MM.1S (cell line): ENCODE results near the gene EPHA5.

Source experiments
- DNase-seq: peaks from one replicate; pipeline ENCODE4 v3.0.0-alpha.2; 2015
- H2AFZ ChIP-seq: fragments of 300-600 bp; sonication (generic); 2 replicates; pipeline ENCODE4 v1.6.0; 2016; ENCODE audit warnings: antibody characterized with exemption, low read length
- H3F3A ChIP-seq: fragments of 300-600 bp; sonication (generic); 2 replicates; pipeline ENCODE4 v1.6.1; 2016; ENCODE audit warnings: mild to moderate bottlenecking, antibody characterized with exemption, low read length, moderate library complexity, mixed read lengths; ENCODE audit not compliant: insufficient read depth
- H3K27ac ChIP-seq: fragments of 300-600 bp; sonication (generic); 2 replicates; pipeline ENCODE4 v1.5.1; 2016; ENCODE audit warnings: mild to moderate bottlenecking, low read length
- H3K27me3 ChIP-seq: fragments of 300-600 bp; sonication (generic); replicated peaks from 2 replicates; pipeline ENCODE4 v1.6.0; 2016; ENCODE audit warnings: low read length; ENCODE audit not compliant: insufficient read depth
- H3K36me3 ChIP-seq: fragments of 300-600 bp; sonication (generic); replicated peaks from 2 replicates; pipeline ENCODE4 v1.6.1; 2016; ENCODE audit warnings: mild to moderate bottlenecking, low read length, mixed read lengths; ENCODE audit not compliant: insufficient read depth
- H3K4me1 ChIP-seq: fragments of 300-600 bp; sonication (generic); 2 replicates; pipeline ENCODE4 v1.6.1; 2016; ENCODE audit warnings: low read length, mixed read lengths
- H3K4me2 ChIP-seq: fragments of 300-600 bp; sonication (generic); 2 replicates; pipeline ENCODE4 v1.6.0; 2016; ENCODE audit warnings: low read depth, low read length
- H3K4me3 ChIP-seq: fragments of 300-600 bp; sonication (generic); 2 replicates; pipeline ENCODE4 v1.5.1; 2016; ENCODE audit warnings: low read length, mixed read lengths
- H3K79me2 ChIP-seq: fragments of 300-600 bp; sonication (generic); 2 replicates; pipeline ENCODE4 v1.6.1; 2016; ENCODE audit warnings: mixed run types, low read length, mixed read lengths
- H3K9ac ChIP-seq: fragments of 300-600 bp; sonication (generic); 2 replicates; pipeline ENCODE4 v1.6.1; 2016; ENCODE audit warnings: low read length, mixed read lengths
- H3K9me2 ChIP-seq: fragments of 300-600 bp; sonication (generic); replicated peaks from 2 replicates; pipeline ENCODE4 v1.6.1; 2016; ENCODE audit warnings: mild to moderate bottlenecking, low read length, mixed read lengths; ENCODE audit not compliant: insufficient read depth
- H3K9me3 ChIP-seq: fragments of 300-600 bp; sonication (generic); replicated peaks from 2 replicates; pipeline ENCODE4 v1.6.1; 2016; ENCODE audit warnings: mild to moderate bottlenecking, low read length, mixed read lengths; ENCODE audit not compliant: insufficient read depth
- H4K20me1 ChIP-seq: fragments of 300-600 bp; sonication (generic); 2 replicates; pipeline ENCODE4 v1.6.1; 2016; ENCODE audit warnings: mild to moderate bottlenecking, low read length, moderate library complexity, mixed read lengths; ENCODE audit not compliant: insufficient read depth
- CTCF ChIP-seq: fragments of 300-600 bp; sonication (generic); IDR thresholded peaks from 2 replicates; pipeline ENCODE4 v1.5.1; 2016; ENCODE audit warnings: antibody characterized with exemption, low read length, mixed read lengths
- EZH2 ChIP-seq: fragments of 300-600 bp; sonication (generic); optimal IDR thresholded peaks from 2 replicates; pipeline ENCODE3; 2017; ENCODE audit warnings: low read depth, mild to moderate bottlenecking, antibody characterized with exemption, low read length, mixed read lengths
- EZH2phosphoT487 ChIP-seq: fragments of 300-600 bp; sonication (generic); IDR thresholded peaks from 2 replicates; pipeline ENCODE4 v1.6.1; 2018; ENCODE audit warnings: antibody characterized with exemption, low read length

The EPHA5 gene

GRCh38 chr4:65645185-65645584 lies 25.1 kb downstream of the EPHA5 start:
- no peak overlapping the region for H2AFZ ChIP-seq
- no peak for DNase-seq
- H3K4me2 ChIP-seq: no peak overlapping the region
- no peaks in the 10 kb centered on the region for H3K27me3 ChIP-seq
- no peaks in the 10 kb centered on the region for H3K79me2 ChIP-seq
- no peaks in the 10 kb centered on the region; the same call in 1 of the 2 replicates for H3K36me3 ChIP-seq
- no peak overlapping the region for H3K9ac ChIP-seq
- H3F3A ChIP-seq: no peaks in the 10 kb centered on the region
- no peak overlapping the region for H3K27ac ChIP-seq
- H3K4me1 ChIP-seq: no peaks in the 10 kb centered on the region
- TF ChIP-seq EZH2phosphoT487 (no peak), EZH2 (no peak), CTCF (no peak)
- no peaks in the 10 kb centered on the region for H4K20me1 ChIP-seq
- no peak overlapping the region for H3K4me3 ChIP-seq
- H3K9me3 ChIP-seq: no peaks in the 10 kb centered on the region
- no peaks in the 10 kb centered on the region for H3K9me2 ChIP-seq

DNA sequence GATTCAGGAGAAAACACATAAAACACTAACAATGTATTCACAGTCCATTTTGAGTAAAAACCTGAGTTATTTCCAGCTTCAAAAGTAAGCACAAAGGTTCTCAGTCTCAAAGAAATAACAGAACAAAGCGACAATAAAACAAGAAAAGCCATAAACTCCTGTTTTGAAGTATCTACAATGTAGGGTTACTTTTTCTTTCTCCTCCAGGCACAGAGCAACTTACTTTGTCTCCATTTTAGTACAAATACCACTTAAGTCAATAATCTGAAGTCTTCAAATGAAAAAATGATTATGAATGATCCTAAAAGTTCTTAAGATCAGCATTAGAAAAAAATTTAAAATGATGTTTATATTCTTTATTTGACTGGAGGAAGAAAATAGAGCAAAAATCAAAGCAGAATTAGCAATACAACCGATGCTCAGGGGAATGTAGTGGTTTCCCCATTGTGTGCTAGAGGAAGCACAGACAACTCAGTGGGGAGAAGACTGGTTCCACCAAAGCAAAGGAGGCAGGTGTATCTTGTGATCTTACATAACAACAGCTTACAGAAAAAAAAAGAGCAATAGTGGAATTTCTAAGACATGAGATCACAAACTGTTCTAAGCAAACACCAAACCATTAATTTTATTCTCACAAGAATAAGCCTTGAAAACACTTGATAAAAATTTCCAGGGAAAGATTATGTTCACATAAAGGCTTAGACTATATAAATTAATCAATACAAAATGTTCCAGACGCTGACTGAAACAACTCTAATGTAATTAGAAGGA lies 35.1 kb downstream of the EPHA5 start:
- H2AFZ ChIP-seq: no peak overlapping the region
- no peaks in the 10 kb centered on the region for H3K4me1 ChIP-seq
- TF ChIP-seq EZH2phosphoT487 (no peak), CTCF (no peak)
- no peaks in the 10 kb centered on the region for H3K27me3 ChIP-seq
- H3K9me3 ChIP-seq: no peaks in the 10 kb centered on the region
- H3K9me2 ChIP-seq: no peaks in the 10 kb centered on the region
- no peaks in the 10 kb centered on the region for H3K36me3 ChIP-seq
- H3K4me3 ChIP-seq: no peak overlapping the region
- H3K79me2 ChIP-seq: no peaks in the 10 kb centered on the region
- H4K20me1 ChIP-seq: no peaks in the 10 kb centered on the region
- DNase-seq: no peak
- no peak overlapping the region for H3K9ac ChIP-seq
- no peak overlapping the region for H3K4me2 ChIP-seq
- no peaks in the 10 kb centered on the region for H3F3A ChIP-seq
- H3K27ac ChIP-seq: no peak overlapping the region

DNA sequence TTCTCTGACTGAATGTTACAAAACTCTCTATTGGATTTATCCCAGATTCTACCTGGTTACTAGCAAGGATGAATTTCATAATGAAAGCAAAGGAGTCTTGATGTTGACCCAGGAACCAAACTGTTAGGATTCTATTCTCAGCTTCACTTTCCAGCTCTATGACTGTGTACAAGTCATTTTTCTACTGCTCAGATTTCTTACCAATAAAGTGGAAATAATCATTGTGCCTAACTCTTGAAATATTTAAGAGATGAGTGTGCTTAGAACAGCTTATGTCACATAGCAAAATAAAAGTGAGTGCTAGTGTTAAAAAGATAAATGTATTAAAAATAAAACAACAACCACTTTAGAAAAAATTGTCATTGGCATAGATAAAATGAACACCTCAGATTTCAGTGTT lies 45.6 kb downstream of the EPHA5 start:
- H3K4me2 ChIP-seq: no peak overlapping the region
- no peaks in the 10 kb centered on the region for H3K9me3 ChIP-seq
- no peaks in the 10 kb centered on the region for H4K20me1 ChIP-seq

DNA sequence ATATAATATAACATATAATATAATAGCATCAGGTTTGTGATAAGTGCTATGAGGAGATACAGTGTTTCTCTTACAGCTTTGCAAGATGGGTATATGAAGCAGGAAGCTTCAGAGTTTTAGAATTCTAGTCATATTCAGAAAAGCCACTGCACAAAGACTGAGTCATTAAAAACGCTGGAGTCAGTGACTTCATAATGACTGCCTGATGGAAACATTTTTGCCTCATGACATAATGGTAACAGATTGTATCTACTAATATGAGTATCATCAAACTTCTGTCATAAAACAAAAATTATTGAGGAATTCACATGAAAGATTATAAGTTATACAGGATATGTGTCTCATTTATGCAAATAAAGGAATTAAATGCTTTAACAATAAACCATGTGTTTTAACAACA lies 46.8 kb downstream of the EPHA5 start:
- H3K4me2 ChIP-seq: no peak overlapping the region
- no peaks in the 10 kb centered on the region for H3K9me2 ChIP-seq
- no peak overlapping the region for H3K4me3 ChIP-seq
- no peaks in the 10 kb centered on the region for H3F3A ChIP-seq
- no peaks in the 10 kb centered on the region for H3K4me1 ChIP-seq
- no peaks in the 10 kb centered on the region for H4K20me1 ChIP-seq
- no peaks in the 10 kb centered on the region for H3K79me2 ChIP-seq
- DNase-seq: no peak
- H3K9ac ChIP-seq: no peak overlapping the region
- no peaks in the 10 kb centered on the region for H3K27me3 ChIP-seq
- H3K9me3 ChIP-seq: no peaks in the 10 kb centered on the region
- H3K27ac ChIP-seq: no peak overlapping the region
- no peak for TF ChIP-seq EZH2
- TF ChIP-seq EZH2phosphoT487: no peak
- TF ChIP-seq CTCF: no peak
- no peaks in the 10 kb centered on the region for H3K36me3 ChIP-seq
- H2AFZ ChIP-seq: no peak overlapping the region

More for the DNA sequence above, 45.6 kb downstream of the EPHA5 start:
- H3K4me3 ChIP-seq: no peak overlapping the region
- H3K9me2 ChIP-seq: no peaks in the 10 kb centered on the region
- no peaks in the 10 kb centered on the region for H3K4me1 ChIP-seq
- H3K27ac ChIP-seq: no peak overlapping the region
- no peaks in the 10 kb centered on the region for H3F3A ChIP-seq
- TF ChIP-seq EZH2phosphoT487: no peak
- no peaks in the 10 kb centered on the region for H3K79me2 ChIP-seq
- H3K27me3 ChIP-seq: no peaks in the 10 kb centered on the region
- no peaks in the 10 kb centered on the region for H3K36me3 ChIP-seq
- no peak overlapping the region for H2AFZ ChIP-seq
- DNase-seq: no peak
- H3K9ac ChIP-seq: no peak overlapping the region
